Smooth muscle cell of the pulmonary artery (primary cell): ENCODE data around the gene AARS2. TPM values are rescaled to one million over a fixed set of nuclear protein-coding genes. Genes with fewer than 3 reads are reported as not detected.

ENCODE experiments used
- total RNA-seq: library from RNA; depleted of rRNA; stranded (reverse); fragments of >200 nt; gene quantifications from 2 replicates; pipeline ENCODE4 v1.2.3, GENCODE V29; 2014

The AARS2 gene
- total RNA-seq = 15.8 and 18.5 TPM in 2 replicates

DNA sequence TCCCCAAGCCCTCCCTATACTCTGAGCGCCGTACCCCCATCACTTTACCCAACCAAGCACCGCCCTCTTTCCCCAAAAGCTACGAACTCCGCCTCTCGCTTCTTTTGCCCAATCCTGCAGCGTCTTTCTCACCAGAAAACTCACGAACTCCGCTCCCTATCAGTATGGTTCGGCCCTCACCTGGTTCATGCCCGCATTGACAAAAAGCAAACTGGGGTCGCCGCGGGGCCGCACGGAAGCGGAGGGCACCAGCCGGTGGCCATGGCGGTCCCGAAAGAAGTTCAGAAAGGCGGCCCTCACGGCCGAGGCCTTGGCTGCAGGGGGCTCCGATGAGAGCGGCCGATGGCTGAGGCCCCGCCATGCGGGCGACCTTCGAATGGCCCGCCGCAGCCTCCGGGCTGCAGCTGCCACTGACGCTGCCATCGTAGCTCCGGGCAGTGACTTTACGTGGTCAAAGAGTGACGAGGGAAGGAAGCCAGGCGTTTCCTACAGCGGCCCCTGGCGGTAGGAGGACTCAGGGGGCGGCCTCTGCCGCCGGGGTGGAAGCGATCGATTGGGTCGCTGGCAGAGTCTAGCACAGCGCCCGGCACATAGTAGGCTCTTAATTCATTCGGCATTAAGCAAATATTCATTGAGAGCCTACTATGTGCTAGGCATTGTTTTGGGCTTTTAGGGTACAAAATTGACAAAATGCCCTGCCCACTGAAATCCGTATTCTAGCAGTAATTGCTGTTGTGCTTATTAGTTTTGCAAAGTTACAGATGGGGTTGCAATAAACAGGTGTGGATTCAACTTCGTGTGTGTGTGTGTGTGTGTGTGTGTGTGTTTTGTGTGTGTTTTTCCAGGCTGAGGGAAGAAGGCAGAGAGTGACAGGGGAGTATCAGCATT is at the start of gene AARS2:
TSS of gene AARS2 (minus strand) at position 447 of the 888 bp plus-strand sequence. CDS start at position 423, 24 bp downstream.

DNA sequence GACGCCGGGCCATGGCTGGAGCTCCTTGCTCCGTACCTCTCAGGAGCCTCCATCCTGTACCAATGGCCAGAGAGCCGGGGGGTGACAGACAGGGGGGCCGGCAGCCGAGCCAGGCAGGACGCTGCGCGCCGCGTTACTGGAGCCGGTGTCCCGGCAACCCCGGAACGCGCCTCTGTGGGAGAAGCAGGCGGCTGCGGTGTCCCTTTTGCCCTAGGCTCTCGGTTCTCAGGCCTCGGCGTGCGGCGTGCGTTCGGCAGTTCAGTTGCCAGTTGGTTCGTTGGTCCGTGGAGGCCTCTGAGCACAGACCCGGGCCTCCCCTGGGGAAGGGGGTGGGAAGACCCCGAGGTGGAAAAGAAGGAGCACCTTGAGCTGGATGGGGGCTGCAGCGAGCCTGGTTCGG is 29.3 kb upstream of the AARS2 start, which contains the start of gene SPATS1:
TSS of gene SPATS1 (plus strand) at position 162 of the 400 bp plus-strand sequence. CDS start 446 bp downstream, outside the sequence.

DNA sequence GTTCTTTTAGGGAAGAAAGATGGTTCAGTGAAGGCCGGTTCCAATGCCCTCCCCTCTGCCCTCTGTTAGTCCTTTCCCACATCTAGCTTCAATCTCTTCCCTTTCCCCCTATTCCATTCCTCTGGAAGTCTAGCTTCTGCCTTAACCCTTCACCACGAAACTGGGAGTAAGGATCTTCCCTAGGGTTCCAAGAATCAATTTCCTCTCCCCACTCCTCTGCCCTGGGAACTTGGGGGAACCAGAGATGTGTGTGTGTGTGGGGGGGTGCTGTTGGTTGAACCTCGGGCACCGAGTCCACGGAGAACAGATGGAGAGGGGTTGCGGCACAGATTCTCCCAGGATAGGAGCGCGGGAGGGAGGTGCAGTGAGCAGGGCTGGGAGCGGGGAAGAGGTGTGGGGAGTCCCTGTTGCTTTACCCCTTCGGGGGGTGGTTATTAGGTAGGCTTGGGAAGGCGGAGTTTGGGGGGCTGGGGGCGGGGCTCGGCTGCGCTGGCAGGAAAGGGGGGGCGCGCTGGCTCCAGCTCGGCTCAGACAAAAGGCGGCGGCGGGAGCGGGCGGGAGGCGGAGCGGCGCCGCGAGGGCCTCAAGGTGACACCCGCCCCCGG is 43.1 kb downstream of the AARS2 start, which contains the start of gene TMEM151B:
TSS of gene TMEM151B (plus strand) at position 530 of the 605 bp plus-strand sequence. CDS start 293 bp downstream, outside the sequence.

DNA sequence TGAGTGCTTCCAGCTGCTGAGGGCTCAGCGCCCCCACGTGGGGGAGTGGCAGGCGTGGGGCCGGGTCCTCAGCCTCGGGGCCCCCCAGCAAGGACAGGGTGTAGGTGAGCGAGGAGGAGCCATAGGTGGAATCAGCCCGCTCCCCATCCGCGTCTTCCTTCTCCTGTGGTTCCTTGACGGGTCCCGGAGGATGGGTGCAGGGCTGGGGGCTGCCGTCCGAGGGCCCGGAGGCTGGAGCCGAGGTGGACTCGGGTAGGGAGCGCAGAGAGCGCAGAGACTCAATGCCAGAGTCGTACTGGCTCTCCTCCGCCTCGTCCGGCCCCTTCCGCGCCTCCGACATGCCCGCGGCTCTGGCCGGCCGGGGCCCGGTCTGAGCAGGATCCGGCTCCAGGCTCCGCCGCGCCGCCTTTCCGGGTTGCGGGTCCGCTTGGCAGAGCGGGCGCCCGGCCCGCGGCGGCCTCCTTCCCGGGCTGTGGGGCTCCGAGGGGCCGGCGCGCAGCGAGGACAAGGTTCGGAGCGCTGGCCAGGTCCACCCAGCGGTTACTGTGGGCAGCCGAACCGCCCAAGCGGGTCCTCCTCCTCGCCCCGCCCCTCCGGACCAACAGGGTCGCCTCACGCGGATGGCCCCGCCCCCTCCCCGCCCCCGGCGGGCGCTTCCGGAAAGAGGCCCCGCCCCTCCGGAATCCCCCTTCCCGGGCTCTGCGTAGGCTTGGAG is 48.0 kb downstream of the AARS2 start, which contains the start of gene NFKBIE:
TSS of gene NFKBIE (minus strand) at position 545 of the 715 bp plus-strand sequence. CDS start at position 340, 205 bp downstream.

DNA sequence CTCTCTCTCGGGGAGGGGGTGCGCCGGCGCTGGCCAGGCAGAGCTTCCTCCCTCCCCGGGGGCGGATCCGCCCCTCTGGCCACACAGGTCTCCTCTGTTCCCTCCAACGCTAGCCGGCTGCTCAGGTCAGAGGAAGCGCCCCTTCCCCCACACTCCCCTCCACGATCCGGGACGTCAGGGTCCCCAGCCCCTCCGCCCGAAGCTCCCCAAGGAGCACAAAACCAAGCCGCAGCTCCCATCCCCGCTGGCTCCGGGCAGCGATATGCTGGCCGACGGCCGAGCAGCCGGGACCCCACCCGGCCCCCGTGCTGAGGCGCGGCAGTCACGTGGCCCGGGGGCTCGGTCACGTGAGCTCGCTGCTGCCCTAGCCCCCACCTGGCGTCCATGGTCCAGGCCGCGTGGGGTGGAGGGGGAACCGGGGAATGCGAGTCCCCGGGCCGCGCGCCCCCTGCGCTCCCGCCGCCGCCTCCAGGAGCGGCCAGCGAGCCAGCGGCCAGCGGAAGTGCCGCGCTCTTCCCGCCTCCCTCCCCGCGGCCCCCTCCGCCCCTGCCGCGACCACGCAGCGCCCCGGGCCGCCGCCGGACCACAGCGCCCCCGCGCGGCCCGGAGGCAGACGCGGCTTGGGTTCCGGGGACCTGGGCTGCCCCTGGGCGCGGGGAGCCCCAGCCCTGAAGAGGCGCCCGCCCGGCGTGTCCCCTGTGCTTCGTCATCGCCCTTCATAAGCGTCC is 56.0 kb downstream of the AARS2 start, which contains the start of gene SLC35B2:
TSS of gene SLC35B2 (minus strand) at position 504 of the 728 bp plus-strand sequence. CDS start at position 386, 118 bp downstream.

Other genes with a start within 250 kb of the AARS2 start
- gene MRPL14, start 185.9 kb downstream of the AARS2 start, total RNA-seq = 30.6 and 34.5 TPM in 2 replicates
- gene TMEM63B, start 185.8 kb downstream of the AARS2 start, total RNA-seq = 36.9 and 56.1 TPM in 2 replicates
- gene CAPN11, start 154.5 kb downstream of the AARS2 start, total RNA-seq = not detected in 2 replicates
- 0.33 TPM in 1 of 2 replicates, not detected in the other for gene MYMX, start 96.4 kb downstream of the AARS2 start, total RNA-seq
- gene SLC29A1, start 89.8 kb downstream of the AARS2 start, total RNA-seq = 19.1 and 28.1 TPM in 2 replicates
- 525 and 552 TPM in 2 replicates for gene HSP90AB1, start 66.2 kb downstream of the AARS2 start, total RNA-seq
- gene SLC35B2, start 55.8 kb downstream of the AARS2 start, total RNA-seq = 108 and 149 TPM in 2 replicates
- 2.7 and 3.5 TPM in 2 replicates for gene NFKBIE, start 47.8 kb downstream of the AARS2 start, total RNA-seq
- not detected in 2 replicates for gene TMEM151B, start 42.9 kb downstream of the AARS2 start, total RNA-seq
- gene SPATS1, start 29.3 kb upstream of the AARS2 start, total RNA-seq = not detected in 2 replicates
- 16.1 and 19.6 TPM in 2 replicates for gene CDC5L, start 74.4 kb upstream of the AARS2 start, total RNA-seq